Neutrophil (primary cell): Measurements from ENCODE around the gene IKZF3.

Experiments used
- H3K27ac ChIP-seq: fragments of 200-600 bp; sonication (generic); 2 replicates; pipeline ENCODE4 v1.5.1; 2016; ENCODE audit warnings: mild to moderate bottlenecking, moderate library complexity
- H3K27me3 ChIP-seq: fragments of 200-600 bp; sonication (generic); 2 replicates; pipeline ENCODE4 v1.6.0; 2016; ENCODE audit warnings: mild to moderate bottlenecking
- H3K36me3 ChIP-seq: fragments of 200-600 bp; sonication (generic); 2 replicates; pipeline ENCODE4 v1.5.1; 2017
- H3K4me1 ChIP-seq, 2 experiments: fragments of 200-600 bp in 1 of 2; sonication (generic) in 1 of 2; 1 replicate in 1 of 2; 2 replicates in 1 of 2; pipeline versions ENCODE4 v1.5.1 to v1.6.1; 2013 to 2016; ENCODE audit warnings: low read depth in 1 of 2, low read length in 1 of 2, mild to moderate bottlenecking in 1 of 2, moderate library complexity in 1 of 2; ENCODE audit not compliant: control insufficient read depth in 1 of 2, insufficient read depth in 1 of 2
- H3K4me3 ChIP-seq, 2 experiments: fragments of 200-600 bp in 1 of 2; sonication (generic) in 1 of 2; 1 replicate in 1 of 2; 2 replicates in 1 of 2; pipeline ENCODE4 v1.5.1; 2013 to 2016; ENCODE audit warnings: low read depth in 1 of 2, low read length in 1 of 2, mild to moderate bottlenecking in 1 of 2, moderate library complexity in 1 of 2
- H3K9me3 ChIP-seq: fragments of 200-600 bp; sonication (generic); 2 replicates; pipeline ENCODE4 v1.5.1; 2016
- TF ChIP-seq, protein P1 (sequence below): fragments of 200-600 bp; sonication (generic); IDR thresholded peaks from 2 replicates; pipeline ENCODE4 v1.5.1; 2016; ENCODE audit warnings: antibody characterized with exemption

Gene IKZF3

DNA sequence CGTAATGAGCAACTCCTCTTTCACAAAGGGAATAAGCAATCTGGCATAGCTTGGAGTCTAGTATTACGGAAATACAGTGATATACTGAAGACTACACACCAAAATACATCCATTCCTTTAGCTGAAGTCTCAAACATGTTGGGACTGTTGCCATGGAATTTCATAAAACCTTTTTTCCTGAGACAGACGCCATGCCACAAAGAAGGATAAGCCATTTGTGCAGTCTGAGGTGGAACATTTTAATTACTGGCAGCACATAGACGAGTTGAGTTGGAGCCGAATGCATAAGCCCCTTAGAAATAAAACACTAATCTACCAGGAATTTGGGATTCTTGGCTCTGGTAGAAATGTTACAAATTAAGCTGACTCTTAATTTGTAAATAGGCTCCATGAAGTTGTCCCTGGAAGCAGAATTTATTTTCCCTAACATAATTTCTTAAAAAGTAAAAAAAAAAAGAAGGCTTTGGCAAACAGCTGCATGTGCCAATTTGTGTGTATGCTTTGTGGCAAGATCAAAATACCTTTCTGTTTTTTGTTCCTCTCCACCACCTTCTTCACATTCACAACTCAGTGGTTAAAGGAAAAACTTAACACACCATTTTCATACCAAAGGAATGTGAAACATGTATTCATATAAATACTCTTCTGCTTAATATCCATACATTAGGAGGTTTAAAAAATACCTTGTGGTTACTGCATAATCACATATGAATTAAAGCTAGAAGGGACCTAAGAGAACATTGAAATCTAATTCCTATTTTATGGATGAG is 100.9 kb downstream of the IKZF3 start:
- Histone ChIP-seq H3K9me3 (no peaks in the 10 kb centered on the region), H3K4me3 (no peak overlapping the region), H3K36me3 (no peaks in the 10 kb centered on the region), H3K4me1 (no peaks in the 10 kb centered on the region), H3K27me3 (peaks cover 94% of the 10 kb centered on the region), H3K27ac (no peak overlapping the region)
- TF ChIP-seq, protein P1, sequence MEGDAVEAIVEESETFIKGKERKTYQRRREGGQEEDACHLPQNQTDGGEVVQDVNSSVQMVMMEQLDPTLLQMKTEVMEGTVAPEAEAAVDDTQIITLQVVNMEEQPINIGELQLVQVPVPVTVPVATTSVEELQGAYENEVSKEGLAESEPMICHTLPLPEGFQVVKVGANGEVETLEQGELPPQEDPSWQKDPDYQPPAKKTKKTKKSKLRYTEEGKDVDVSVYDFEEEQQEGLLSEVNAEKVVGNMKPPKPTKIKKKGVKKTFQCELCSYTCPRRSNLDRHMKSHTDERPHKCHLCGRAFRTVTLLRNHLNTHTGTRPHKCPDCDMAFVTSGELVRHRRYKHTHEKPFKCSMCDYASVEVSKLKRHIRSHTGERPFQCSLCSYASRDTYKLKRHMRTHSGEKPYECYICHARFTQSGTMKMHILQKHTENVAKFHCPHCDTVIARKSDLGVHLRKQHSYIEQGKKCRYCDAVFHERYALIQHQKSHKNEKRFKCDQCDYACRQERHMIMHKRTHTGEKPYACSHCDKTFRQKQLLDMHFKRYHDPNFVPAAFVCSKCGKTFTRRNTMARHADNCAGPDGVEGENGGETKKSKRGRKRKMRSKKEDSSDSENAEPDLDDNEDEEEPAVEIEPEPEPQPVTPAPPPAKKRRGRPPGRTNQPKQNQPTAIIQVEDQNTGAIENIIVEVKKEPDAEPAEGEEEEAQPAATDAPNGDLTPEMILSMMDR: no peak

DNA sequence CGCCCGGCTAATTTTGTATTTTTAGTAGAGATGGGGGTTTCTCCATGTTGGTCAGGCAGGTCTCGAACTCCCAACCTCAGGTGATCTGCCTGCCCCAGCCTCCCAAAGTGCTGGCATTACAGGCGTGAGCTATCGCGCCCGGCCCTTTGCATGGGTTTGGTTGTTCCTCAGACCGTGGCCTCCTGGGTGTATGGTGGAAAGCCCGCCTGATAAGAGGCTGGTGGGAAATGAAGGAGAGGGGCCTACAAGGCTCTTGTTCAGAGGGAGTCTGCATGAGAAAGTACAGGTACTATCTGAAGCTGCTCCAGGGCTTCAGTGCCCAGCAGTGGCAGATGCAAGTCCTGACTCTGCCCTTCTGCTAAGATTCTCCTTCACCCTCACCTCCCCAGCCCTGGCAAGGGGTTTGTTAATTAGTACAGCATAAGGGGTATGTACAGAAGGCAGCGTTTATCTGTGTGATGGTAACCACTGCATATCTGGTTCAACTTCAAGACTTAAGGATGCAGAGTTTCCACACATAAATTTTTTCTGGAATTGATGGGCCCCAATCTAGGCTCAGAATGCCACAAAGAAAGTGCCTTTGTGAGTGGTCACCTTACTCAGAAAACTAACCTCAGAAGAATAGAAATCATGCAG is 102.1 kb downstream of the IKZF3 start:
- Histone ChIP-seq H3K27ac (no peak overlapping the region), H3K27me3 (peaks cover 96% of the 10 kb centered on the region), H3K4me1 (no peaks in the 10 kb centered on the region), H3K36me3 (no peaks in the 10 kb centered on the region), H3K4me3 (no peak overlapping the region), H3K9me3 (no peaks in the 10 kb centered on the region)
- TF ChIP-seq, protein P1: no peak

DNA sequence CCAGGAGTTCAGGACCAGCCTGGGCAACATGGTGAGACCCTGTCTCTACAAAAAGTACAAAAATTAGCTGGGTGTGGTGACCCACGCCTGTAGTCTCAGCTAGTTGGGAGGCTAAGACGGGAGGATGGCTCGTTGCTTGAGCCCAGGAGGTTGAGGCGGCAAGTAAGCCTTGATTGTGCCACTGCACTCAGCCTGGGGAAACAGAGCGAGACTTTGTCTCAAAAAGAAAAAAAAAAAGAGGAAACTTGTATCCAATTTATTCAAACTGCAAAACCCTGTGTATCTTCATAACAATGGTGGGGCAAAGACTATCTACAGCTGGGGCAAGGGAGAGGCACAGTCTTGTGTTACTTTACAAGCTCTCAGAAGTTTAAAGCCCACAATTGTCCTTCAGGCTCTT is 104.9 kb downstream of the IKZF3 start:
- peaks cover 91% of the 10 kb centered on the region for H3K27me3 ChIP-seq
- H3K4me1 ChIP-seq: peaks cover 5 to 9% of the 10 kb centered on the region in 2 experiments

DNA sequence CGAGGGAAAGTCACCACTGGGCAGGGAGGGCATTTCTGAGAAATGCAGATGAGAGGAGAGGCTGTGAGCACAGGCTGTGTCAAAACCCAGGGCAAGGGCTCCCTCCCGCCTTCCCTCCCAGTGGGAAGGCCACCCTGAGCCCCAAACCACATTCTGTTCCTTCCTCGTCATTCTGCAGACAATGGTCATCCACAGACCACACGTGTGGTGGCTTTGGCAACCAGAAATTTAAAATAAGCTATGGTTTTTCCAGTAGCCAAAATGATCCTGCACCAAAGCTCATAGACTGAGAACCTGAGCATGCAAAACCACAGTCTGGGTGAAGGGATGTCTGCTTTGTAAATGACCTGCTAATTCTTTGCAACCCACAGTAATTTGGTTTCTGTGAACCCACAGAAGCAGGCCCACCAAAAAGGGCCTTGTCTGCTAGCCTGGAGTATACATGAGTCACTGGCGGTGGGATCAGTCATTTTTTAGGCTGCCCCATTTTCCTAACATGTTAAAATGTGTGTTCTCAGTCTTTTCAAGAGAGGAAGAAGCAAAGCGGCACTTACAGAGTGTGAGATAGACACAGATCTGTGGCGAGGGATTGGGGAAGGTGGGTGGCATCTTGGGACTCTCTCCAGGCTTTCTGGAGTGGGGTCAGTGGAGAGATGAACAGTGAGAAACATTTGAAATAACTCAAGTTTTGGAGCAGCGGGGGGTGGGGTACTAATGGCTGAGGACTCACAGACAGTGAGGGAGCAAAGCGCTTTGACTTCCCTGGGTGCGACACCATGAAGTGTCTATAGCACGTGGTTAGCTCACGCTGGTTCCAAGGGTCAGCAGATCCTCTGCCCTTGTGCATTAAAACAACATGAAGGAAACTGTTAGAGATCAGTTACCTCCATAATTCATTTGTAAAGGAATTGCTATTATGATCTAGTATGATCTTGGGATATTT is 105.9 kb downstream of the IKZF3 start:
- Histone ChIP-seq H3K9me3 (no peaks in the 10 kb centered on the region), H3K36me3 (no peaks in the 10 kb centered on the region), H3K4me3 (no peak overlapping the region), H3K27ac (no peak overlapping the region), H3K27me3 (peaks cover 82% of the 10 kb centered on the region), H3K4me1 (peaks cover 11 to 15% of the 10 kb centered on the region in 2 experiments)
- TF ChIP-seq, protein P1: no peak

More for the DNA sequence above, 104.9 kb downstream of the IKZF3 start:
- Histone ChIP-seq H3K9me3 (no peaks in the 10 kb centered on the region), H3K27ac (no peak overlapping the region), H3K4me3 (no peak overlapping the region), H3K36me3 (no peaks in the 10 kb centered on the region)
- TF ChIP-seq, protein P1: no peak

DNA sequence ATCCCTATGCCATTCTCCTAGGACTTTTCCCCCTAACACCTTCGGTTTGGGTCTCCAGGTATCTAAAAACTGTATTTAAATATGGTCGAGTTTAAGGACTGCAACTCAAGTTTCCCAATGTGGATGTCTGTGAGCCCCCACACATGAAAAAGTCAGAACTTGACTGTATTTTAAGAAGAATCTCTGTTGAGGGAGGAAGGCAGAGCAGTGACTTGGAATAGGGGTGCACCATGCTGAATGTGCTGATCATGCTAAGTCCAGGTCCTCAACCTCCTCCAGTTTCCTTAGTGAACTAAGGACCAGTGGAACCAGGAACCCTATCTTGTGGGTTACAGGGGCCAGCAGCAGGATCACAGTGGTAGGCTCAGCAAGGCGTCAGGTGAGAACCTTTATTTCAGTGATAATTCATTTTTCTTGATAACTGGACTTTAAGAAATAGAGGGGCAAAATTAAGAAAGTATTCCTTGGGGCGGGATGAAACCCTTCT is 106.9 kb downstream of the IKZF3 start:
- H3K27me3 ChIP-seq: peaks cover 80% of the 10 kb centered on the region
- H3K4me1 ChIP-seq: peaks cover 14 to 18% of the 10 kb centered on the region in 2 experiments
- no peaks in the 10 kb centered on the region for H3K36me3 ChIP-seq
- no peak overlapping the region for H3K27ac ChIP-seq
- no peaks in the 10 kb centered on the region for H3K9me3 ChIP-seq
- TF ChIP-seq, protein P1: no peak
- H3K4me3 ChIP-seq: no peak overlapping the region
